Midbrain (tissue), 1 donor: ENCODE results near the gene AMPD2.

ENCODE experiments used
- DNase-seq: peaks from one replicate; lab custom pipeline; 2025; lab: John Stamatoyannopoulos, UW

The AMPD2 gene

DNA sequence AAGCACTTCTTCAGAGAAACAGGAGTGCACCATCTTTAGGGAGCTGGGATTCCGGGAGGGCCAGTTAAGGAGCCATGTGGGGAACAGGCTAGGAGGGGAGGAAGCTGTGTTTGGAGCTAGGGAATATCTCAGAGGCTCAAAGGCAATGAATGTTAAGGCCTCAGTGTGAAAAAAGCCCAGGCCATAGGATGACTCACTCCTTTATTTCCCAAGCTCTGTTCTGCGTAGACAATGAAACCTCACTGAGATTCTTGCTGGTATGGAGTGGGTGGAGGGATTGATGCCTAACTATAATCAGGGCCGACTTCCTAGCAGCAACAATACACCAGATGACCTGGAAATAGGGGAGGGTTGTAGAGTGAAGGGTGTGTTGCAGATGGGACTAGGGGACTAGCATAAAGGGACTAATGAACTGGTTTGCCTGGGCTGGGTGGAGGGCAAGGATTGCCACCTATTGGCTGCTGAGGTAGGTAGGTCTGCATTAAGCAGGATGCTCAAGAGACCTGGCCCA, 2.3 kb upstream of the AMPD2 start:
- DNase-seq, result no peak

GRCh38 chr1:109618661-109619575, 719 bp upstream of the AMPD2 start:
- DNase-seq, result no peak

GRCh38 chr1:109620401-109620791, 759 bp downstream of the AMPD2 start:
- DNase-seq, result no peak

DNA sequence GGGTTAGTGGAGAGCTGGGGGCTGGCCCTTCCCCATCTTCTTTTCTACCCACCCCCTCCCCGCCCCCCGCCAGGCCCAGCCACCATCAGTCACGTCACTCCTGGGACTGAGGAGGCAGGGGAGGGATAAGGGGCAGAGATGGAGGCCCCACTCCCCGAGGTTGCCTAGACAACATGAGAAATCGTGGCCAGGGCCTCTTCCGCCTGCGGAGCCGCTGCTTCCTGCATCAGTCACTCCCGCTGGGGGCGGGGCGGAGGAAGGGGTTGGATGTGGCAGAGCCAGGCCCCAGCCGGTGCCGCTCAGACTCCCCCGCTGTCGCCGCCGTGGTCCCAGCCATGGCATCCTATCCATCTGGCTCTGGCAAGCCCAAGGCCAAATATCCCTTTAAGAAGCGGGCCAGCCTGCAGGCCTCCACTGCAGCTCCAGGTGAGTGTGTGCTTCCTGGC, 1.2 kb downstream of the AMPD2 start:
- DNase-seq, result peak; percentile 80

GRCh38 chr1:109621379-109622136, 1.9 kb downstream of the AMPD2 start:
- DNase-seq, result no peak

- DNase-seq, result no peak
These were observed 2.7 kb downstream of the AMPD2 start for GRCh38 chr1:109622137-109622892.

GRCh38 chr1:109622895-109623294, 3.3 kb downstream of the AMPD2 start:
- no peak for DNase-seq

GRCh38 chr1:109623601-109624161, 4.0 kb downstream of the AMPD2 start:
- DNase-seq, result peak; percentile 37

- no peak for DNase-seq
These were observed 4.8 kb downstream of the AMPD2 start for GRCh38 chr1:109624201-109625010.

- DNase-seq, result no peak
These were observed 5.5 kb downstream of the AMPD2 start for GRCh38 chr1:109625176-109625575.

GRCh38 chr1:109625601-109626560, 6.2 kb downstream of the AMPD2 start:
- DNase-seq, result no peak

DNA sequence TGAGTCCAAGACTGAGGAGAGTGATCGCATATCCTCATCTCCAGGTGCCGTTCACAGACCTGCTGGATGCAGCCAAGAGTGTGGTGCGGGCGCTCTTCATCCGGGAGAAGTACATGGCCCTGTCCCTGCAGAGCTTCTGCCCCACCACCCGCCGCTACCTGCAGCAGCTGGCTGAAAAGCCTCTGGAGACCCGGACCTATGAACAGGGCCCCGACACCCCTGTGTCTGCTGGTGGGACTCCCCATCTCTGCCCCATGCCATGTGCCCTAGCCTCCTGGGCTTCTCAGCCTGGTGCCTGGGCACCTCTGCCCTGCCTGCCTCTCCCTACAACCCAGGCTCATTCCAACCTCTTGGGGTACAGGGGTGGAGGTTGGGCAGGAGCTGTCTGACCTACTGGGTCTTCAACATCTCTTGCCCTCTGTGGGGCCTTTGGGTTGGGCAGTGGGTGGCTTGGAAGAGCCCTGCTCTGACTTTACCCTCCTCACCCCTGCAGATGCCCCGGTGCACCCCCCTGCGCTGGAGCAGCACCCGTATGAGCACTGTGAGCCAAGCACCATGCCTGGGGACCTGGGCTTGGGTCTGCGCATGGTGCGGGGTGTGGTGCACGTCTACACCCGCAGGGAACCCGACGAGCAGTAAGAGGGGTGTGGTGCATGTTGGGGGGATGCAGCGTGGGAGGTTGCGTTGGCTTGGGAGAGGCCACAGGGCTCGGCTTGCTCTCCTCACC, 7.2 kb downstream of the AMPD2 start:
- DNase-seq, result no peak

DNA sequence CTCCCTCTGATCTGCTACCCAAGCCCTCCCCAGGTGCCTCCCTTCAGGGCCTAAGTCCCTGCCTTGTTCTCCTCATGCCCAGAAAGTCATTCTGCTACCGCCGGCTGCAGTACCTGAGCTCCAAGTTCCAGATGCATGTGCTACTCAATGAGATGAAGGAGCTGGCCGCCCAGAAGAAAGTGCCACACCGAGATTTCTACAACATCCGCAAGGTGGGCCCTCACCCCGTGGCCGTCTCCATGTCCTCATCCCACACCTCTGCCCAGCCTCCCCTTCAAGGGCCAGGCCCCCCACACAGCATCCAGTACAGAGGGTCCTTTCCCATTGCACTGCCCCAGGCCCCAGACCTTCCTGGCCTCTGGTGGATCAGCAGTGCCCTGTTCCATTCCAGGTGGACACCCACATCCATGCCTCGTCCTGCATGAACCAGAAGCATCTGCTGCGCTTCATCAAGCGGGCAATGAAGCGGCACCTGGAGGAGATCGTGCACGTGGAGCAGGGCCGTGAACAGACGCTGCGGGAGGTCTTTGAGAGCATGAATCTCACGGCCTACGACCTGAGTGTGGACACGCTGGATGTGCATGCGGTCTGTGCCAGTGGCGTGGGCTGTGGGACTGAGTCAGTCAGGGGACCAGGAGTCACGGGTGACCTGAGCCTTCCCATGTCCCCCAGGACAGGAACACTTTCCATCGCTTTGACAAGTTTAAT, 8.2 kb downstream of the AMPD2 start:
- no peak for DNase-seq

DNA sequence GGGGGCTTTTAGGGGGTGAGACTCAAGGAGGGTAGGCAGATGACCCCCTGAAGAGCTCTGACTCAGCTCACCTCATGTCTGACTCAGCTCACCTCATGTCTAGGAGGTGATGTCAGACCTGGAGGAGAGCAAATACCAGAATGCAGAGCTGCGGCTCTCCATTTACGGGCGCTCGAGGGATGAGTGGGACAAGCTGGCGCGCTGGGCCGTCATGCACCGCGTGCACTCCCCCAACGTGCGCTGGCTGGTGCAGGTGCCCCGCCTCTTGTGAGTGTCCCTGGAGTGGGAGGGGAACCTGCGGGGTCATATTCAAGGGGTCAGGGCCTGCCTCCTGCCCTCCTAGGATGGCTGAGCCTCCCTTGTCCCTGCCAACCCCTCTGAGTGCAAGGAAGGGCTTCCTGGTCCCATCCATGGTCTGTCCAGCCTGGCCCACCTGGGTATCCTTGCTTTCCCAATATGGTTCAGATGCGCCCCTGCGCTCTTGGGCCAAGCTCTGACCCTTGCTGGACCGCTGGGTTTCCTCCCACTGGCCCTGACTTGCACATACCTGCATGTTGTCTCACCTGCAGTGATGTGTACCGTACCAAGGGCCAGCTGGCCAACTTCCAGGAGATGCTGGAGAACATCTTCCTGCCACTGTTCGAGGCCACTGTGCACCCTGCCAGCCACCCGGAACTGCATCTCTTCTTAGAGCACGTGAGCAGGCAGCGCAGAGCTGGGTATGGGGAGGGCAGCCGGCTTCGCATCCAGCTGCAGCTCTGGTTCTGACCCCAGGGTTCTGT, 9.1 kb downstream of the AMPD2 start:
- DNase-seq, result no peak

DNA sequence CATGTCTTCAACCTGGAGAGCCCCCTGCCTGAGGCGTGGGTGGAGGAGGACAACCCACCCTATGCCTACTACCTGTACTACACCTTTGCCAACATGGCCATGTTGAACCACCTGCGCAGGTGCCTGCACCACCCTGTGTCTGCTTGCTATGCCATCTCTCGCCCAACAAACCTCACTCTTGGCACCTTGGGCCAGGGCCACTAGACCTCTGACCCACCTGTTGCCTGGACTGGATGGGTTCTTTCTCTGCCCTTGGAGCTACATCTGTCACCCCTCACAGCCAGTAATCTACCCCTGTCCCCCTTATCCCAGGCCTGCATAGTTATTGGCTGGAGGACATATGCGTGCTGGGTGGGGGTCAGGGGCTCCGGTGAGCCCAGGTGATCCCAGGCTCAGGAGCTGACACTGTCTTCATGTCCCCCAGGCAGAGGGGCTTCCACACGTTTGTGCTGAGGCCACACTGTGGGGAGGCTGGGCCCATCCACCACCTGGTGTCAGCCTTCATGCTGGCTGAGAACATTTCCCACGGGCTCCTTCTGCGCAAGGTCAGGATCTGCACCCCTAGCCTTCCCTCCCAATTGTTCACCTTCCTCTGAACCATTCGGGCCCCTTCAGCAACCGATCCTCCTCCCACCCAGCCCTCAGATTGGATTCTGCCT, 9.9 kb downstream of the AMPD2 start:
- DNase-seq, result no peak

GRCh38 chr1:109630081-109630897, 10.7 kb downstream of the AMPD2 start:
- no peak for DNase-seq
